Right lobe of liver (tissue), 4 donors: ENCODE results near the gene CIZ1.

ENCODE experiments used
- POLR2A ChIP-seq: fragments of 450-650 bp; IDR thresholded peaks from one replicate; pipeline ENCODE4 v1.6.1; 2017; ENCODE audit warnings: antibody characterized with exemption, mild to moderate bottlenecking
- TF ChIP-seq, protein P1 (sequence below), 4 donors: fragments of 200-600 bp in 3 of 4; fragments of 450-650 bp in 1 of 4; IDR thresholded peaks; one replicate each; pipeline versions ENCODE4 v1.5.1 to v1.8.0; 2016 to 2022; ENCODE audit warnings: antibody characterized with exemption in 4 of 4, mild to moderate bottlenecking in 2 of 4
- donor health status: DM: no; HTN: no; CAD: no.
- donor health status: DM: no; HTN: no; CAD: no.
- donor health status: DM: no; HTN: yes; CAD: no.

DNA sequence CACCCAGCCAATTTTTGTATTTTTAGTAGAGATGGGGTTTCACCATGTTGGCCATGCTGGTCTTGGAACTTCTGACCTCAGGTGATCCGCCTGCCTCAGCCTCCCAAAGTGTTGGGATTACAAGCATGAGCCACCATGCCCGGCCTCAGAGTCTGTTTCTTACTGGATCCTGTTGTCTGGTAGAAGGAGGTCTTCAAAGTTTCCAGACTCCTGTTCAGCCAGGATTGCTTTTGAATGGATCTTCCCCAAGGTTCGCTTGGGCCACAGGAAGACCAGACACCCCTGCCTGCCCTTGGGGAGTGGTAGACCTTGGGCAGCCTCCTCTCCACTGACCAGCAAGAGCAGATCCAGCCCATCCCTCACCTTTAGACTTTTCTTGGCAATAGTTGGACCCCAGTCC is 49.8 kb downstream of the CIZ1 start:
- TF ChIP-seq, protein P1, sequence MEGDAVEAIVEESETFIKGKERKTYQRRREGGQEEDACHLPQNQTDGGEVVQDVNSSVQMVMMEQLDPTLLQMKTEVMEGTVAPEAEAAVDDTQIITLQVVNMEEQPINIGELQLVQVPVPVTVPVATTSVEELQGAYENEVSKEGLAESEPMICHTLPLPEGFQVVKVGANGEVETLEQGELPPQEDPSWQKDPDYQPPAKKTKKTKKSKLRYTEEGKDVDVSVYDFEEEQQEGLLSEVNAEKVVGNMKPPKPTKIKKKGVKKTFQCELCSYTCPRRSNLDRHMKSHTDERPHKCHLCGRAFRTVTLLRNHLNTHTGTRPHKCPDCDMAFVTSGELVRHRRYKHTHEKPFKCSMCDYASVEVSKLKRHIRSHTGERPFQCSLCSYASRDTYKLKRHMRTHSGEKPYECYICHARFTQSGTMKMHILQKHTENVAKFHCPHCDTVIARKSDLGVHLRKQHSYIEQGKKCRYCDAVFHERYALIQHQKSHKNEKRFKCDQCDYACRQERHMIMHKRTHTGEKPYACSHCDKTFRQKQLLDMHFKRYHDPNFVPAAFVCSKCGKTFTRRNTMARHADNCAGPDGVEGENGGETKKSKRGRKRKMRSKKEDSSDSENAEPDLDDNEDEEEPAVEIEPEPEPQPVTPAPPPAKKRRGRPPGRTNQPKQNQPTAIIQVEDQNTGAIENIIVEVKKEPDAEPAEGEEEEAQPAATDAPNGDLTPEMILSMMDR (IDR thresholded peaks at IDR 0.05): no peak
- no peak for TF ChIP-seq POLR2A
